Measurements from ENCODE around the gene HEMK1.

HEMK1 gene

DNA sequence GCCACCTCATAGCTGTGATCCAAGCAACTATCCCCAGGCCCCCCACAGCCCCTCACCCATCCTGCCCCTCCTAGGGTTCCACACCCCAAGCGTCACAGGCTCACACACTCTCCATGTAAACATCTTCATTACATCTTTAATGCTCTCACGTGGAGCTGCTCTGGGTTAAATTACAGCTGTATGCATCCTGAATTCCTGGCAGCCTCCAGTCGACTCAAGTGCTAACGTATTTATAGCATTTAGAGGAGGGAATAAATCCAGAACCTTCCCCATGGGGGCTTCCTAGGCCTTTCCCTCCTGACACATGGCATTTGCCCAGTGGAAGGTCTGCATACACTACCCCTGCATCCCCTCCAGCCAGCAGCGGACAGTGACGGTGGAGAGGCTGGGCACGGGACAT is 11.4 kb upstream of the HEMK1 start:
- DNase-seq (ENCODE audit: insufficient read length, low spot score) (no peak), FAIRE-seq (no peak)
- TF ChIP-seq, protein P1, sequence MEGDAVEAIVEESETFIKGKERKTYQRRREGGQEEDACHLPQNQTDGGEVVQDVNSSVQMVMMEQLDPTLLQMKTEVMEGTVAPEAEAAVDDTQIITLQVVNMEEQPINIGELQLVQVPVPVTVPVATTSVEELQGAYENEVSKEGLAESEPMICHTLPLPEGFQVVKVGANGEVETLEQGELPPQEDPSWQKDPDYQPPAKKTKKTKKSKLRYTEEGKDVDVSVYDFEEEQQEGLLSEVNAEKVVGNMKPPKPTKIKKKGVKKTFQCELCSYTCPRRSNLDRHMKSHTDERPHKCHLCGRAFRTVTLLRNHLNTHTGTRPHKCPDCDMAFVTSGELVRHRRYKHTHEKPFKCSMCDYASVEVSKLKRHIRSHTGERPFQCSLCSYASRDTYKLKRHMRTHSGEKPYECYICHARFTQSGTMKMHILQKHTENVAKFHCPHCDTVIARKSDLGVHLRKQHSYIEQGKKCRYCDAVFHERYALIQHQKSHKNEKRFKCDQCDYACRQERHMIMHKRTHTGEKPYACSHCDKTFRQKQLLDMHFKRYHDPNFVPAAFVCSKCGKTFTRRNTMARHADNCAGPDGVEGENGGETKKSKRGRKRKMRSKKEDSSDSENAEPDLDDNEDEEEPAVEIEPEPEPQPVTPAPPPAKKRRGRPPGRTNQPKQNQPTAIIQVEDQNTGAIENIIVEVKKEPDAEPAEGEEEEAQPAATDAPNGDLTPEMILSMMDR (IDR thresholded peaks at IDR 0.05; ENCODE audit: insufficient read depth, missing control alignments): no peak

- no peak for DNase-seq (ENCODE audit: insufficient read length, low spot score)
- no peak for FAIRE-seq
- TF ChIP-seq, protein P1 (IDR thresholded peaks at IDR 0.05; ENCODE audit: insufficient read depth, missing control alignments): no peak
Measured at GRCh38 chr3:50559702-50560101, 9.6 kb upstream of the HEMK1 start.

- FAIRE-seq (no peak), DNase-seq (ENCODE audit: insufficient read length, low spot score) (no peak)
- TF ChIP-seq, protein P1 (IDR thresholded peaks at IDR 0.05; ENCODE audit: insufficient read depth, missing control alignments): no peak
Measured at GRCh38 chr3:50562861-50563260, 6.5 kb upstream of the HEMK1 start.

DNA sequence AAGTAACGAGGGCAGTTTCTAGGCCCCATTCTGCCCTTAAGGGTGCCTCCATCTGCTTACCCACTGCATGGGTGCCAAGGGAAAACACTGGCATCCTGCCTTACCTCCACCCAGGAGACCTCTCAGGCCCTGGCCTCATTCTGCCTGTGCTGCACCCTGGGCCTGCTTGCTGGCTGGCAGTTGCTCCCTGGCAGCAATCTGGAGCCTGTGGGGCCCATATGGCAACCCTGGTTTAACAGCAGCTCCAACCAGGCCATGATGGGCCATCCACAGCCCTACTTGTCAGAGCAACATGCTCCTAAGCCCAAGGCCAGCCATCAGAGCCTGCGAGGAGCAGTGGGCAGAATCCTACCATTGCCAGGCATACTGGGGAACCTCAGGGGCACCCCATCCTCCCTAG is 5.5 kb upstream of the HEMK1 start:
- FAIRE-seq (no peak), DNase-seq (ENCODE audit: insufficient read length, low spot score) (no peak)
- TF ChIP-seq, protein P1 (IDR thresholded peaks at IDR 0.05; ENCODE audit: insufficient read depth, missing control alignments): no peak

GRCh38 chr3:50564321-50564720 is 5.0 kb upstream of the HEMK1 start:
- no peak for FAIRE-seq
- no peak for DNase-seq (ENCODE audit: insufficient read length, low spot score)
- TF ChIP-seq, protein P1 (IDR thresholded peaks at IDR 0.05; ENCODE audit: insufficient read depth, missing control alignments): no peak

GRCh38 chr3:50567011-50567385 is 2.3 kb upstream of the HEMK1 start:
- no peak for DNase-seq (ENCODE audit: insufficient read length, low spot score)
- no peak for FAIRE-seq
- TF ChIP-seq, protein P1 (IDR thresholded peaks at IDR 0.05; ENCODE audit: insufficient read depth, missing control alignments): no peak

DNA sequence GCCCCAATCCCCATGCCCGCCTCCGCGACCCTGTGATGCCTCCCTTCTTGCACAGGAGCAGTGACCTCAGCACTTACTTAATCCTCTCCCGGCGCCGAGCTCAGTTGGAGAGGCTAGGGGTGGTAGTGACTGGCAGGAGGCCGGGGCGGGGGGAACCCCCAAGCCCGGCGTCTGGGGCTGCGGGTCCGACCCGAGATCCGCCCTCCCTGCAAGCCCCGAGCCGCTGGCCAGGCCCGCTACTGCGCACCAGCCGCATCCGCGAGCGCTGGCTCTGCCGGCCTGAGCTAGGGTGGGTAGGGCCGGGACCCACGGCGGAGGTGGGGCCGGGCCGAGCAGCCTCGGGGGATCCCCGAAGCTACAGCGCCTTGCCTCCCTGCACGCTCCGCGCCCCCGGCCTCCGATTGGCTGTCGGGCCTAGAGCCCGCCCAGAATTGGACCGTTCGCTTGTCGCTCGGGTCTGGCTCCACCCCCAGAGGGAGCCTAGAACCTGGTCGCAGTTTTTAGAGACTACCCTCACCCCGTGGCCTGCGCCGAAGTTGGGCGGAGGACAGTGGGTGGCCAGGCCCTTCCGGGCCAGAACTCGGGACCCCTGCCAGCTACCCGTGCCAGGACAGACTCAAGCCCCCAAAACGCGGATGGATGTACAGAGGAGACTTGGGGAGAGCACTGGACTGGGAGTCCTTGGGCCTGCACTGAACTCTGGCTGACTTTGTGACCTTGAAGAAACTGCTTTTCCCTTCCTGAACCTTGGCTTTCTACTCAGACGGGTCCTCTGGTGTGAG is 1.7 kb upstream of the HEMK1 start, which contains the start of gene C3orf18:
Gene C3orf18, minus strand, starts transcription at position 362 of the 782 bp plus-strand sequence. CDS start 2,048 bp downstream, outside the sequence.
- TF ChIP-seq, protein P1 (IDR thresholded peaks at IDR 0.05; ENCODE audit: insufficient read depth, missing control alignments): no peak
- FAIRE-seq: no peak

More for the DNA sequence above, 1.7 kb upstream of the HEMK1 start, which contains the start of gene C3orf18:
- peak; percentile 100 for DNase-seq (ENCODE audit: insufficient read length, low spot score)

Measured in D721Med (cell line).